HepG2 (cell line): ENCODE results near the gene HDAC4. TPM values are rescaled to one million over a fixed set of nuclear protein-coding genes. Genes with fewer than 3 reads are reported as not detected.

Experiments
- AKNA ChIP-seq: sonication (generic); formaldehyde crosslinking; IDR thresholded peaks from 2 replicates; pipeline ENCODE4 v1.4.0; 2020; ENCODE audit warnings: missing genetic modification reagents, borderline replicate concordance
- ERF ChIP-seq: IDR thresholded peaks from 2 replicates; pipeline ENCODE4 v1.6.1; 2018; ENCODE audit warnings: missing biosample characterization, missing genetic modification reagents
- HDAC2 ChIP-seq: sonication (generic); formaldehyde crosslinking; IDR thresholded peaks from 2 replicates; pipeline ENCODE4 v1.4.0; 2020; ENCODE audit warnings: missing genetic modification reagents
- MEF2D ChIP-seq: sonication (generic); formaldehyde crosslinking; IDR thresholded peaks from 2 replicates; pipeline ENCODE4 v1.5.1; 2020; ENCODE audit warnings: mild to moderate bottlenecking, missing genetic modification reagents
- MTA1 ChIP-seq: sonication (generic); formaldehyde crosslinking; IDR thresholded peaks from 2 replicates; pipeline ENCODE4 v1.4.0; 2020; ENCODE audit warnings: missing genetic modification reagents, mild to moderate bottlenecking, borderline replicate concordance
- TFE3 ChIP-seq: IDR thresholded peaks from 2 replicates; pipeline ENCODE4 v1.6.1; 2016
- UBTF ChIP-seq: sonication (generic); formaldehyde crosslinking; IDR thresholded peaks from 2 replicates; pipeline ENCODE4 v1.4.0; 2020; ENCODE audit warnings: mild to moderate bottlenecking, missing genetic modification reagents
- XRCC5 ChIP-seq: fragments of 200-400 bp; formaldehyde crosslinking; optimal IDR thresholded peaks from 2 replicates; pipeline ENCODE3; 2017; ENCODE audit warnings: mild to moderate bottlenecking, low read length
- ZNF646 ChIP-seq: sonication (generic); formaldehyde crosslinking; IDR thresholded peaks from 2 replicates; pipeline ENCODE4 v1.9.0; 2021; ENCODE audit warnings: mild to moderate bottlenecking, missing genetic modification reagents
- ZNF747 ChIP-seq: sonication (generic); formaldehyde crosslinking; IDR thresholded peaks from 2 replicates; pipeline ENCODE4 v1.8.1; 2023; ENCODE audit warnings: missing genetic modification reagents, mild to moderate bottlenecking, borderline replicate concordance
- polyA plus RNA-seq, 8 experiments: library from polyadenylated mRNA; depleted of rRNA in 3 of 8; stranded (reverse) in 7 of 8; unstranded in 1 of 8; fragments of >200 nt; fragmentation: Illumina TruSeq in 4 of 8; extraction: Trizol in 4 of 8; gene quantifications; 2 replicates each; pipeline versions ENCODE4 v1.2.1 to v1.2.3, GENCODE V29; 2011 to 2016; ENCODE audit warnings: low read depth in 4 of 8, missing spikeins in 1 of 8, mixed read lengths in 1 of 8; ENCODE audit not compliant: insufficient read depth in 1 of 8
- total RNA-seq, 5 experiments: library from RNA; depleted of rRNA; stranded (reverse); fragments of >200 nt; fragmentation: Illumina TruSeq; extraction: Trizol; gene quantifications; 2 replicates each; pipeline ENCODE4 v1.2.3, GENCODE V29; 2016; ENCODE audit warnings: low read depth in 1 of 5
- TF ChIP-seq, protein P1 (sequence below): sonication (generic); IDR thresholded peaks from 2 replicates; pipeline ENCODE4 v1.6.1; 2016; ENCODE audit warnings: low read depth, borderline replicate concordance

Gene HDAC4
- total and polyA plus RNA-seq, 2 of the 13 experiments (the other 11 are each of a cell fraction or from before 2014, with no cell fraction given) = 10.1 to 11.5 TPM

DNA sequence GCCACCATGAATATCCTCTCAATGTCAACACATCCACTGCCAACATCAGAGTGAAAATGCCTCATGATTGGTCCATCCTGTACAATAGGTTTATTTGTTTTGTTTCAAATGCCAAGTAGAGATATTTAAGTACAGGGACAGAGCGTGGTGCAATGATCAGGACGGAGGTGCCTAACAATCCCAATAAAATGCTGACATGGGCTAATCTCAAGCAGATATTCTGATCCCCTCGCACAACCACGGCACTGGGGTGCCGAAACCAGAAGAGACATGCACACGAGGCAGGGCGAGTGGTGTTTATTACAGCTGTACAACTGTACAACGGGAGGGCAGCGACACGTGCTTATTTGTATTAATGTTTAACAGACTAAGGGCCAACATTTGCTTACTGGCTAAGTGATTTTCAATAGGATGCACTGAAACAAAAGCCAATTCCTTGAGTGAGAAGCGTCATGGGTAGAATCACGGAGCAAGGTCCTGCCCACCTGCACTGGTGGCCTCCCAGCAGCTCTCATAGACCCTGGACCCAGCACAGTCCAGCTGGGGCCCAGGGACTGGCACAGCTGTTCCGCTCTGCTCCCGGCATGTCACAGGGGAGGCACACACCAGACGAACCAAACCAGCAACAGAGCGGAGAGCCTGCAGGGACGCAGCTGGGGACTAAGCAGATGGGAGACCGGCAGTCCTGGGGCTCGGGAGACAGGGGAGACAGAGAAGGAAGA lies 101.4 kb downstream of the HDAC4 start (continued):
- TF ChIP-seq AKNA (CRISPR knock-in tag) (no peak), HDAC2 (CRISPR knock-in tag) (peak; percentile 23; the same call in 1 of the 2 replicates), MTA1 (CRISPR knock-in tag) (peak; percentile 59; the same call in 1 of the 2 replicates), TFE3 (CRISPR knock-in tag) (peak; percentile 64; the same call in 1 of the 2 replicates), UBTF (CRISPR knock-in tag) (peak; percentile 61), XRCC5 (peak; percentile 82), ZNF747 (CRISPR knock-in tag) (peak; percentile 72; the same call in 1 of the 2 replicates), ERF (peak; percentile 43; the same call in 1 of the 2 replicates), MEF2D (CRISPR knock-in tag) (peak; percentile 76), ZNF646 (peak; percentile 62; the same call in 1 of the 2 replicates)
- TF ChIP-seq, protein P1, sequence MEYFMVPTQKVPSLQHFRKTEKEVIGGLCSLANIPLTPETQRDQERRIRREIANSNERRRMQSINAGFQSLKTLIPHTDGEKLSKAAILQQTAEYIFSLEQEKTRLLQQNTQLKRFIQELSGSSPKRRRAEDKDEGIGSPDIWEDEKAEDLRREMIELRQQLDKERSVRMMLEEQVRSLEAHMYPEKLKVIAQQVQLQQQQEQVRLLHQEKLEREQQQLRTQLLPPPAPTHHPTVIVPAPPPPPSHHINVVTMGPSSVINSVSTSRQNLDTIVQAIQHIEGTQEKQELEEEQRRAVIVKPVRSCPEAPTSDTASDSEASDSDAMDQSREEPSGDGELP = peak; percentile 99
